ENCODE results near the gene NDST4.

- TF ChIP-seq CTCF (IDR thresholded peaks at IDR 0.05) (no peak), POLR2A (IDR thresholded peaks at IDR 0.05) (no peak)
Observed at GRCh38 chr4:115076691-115077090, 36.7 kb downstream of the NDST4 start.
